ENCODE data around the gene RASSF1.

DNA sequence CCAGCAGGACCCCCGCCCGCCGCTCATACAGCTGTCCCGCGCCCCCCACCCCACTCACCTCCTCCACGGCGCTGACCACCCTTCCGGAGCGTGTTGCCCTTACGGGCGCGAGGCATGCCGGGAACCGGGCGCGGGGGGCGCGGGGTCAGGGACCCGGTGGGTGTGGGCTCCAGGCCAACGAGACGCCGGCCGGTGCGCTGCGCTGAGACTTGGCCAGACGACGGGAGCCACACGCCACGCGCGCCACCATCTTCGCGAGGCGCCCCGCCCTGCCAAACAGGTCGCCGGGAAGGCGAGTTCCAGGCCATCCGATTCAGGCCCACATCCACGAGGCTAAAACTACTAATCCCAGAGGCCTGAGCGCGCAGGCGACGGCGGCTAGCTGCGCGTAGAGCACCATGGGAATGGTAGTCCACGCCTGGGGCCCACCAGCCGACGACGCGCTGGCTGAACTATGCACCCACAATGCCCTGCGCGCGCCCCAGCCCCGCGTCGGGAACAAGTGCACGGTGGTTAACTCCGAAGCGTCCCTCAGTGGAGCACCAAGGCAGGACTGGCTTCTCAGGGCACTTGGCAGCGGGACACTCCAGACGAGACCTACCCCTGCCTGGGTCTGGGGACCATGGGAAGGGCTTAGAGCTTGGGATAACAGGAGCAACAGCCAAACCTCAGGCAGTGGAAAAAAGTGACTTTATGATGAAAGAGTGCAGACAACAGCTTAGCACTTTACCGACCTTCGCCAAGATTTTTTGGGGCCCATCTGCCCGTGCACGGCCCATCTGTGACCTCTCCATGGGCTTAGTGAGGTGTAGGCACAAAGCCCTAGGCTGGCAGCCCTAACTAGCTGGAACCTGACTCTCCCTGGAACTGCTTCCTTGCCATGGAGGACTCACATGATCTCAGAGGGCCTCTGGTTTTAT lies 48.2 kb downstream of the RASSF1 start, which contains the start of gene IFRD2:
- TF ChIP-seq, protein P1, sequence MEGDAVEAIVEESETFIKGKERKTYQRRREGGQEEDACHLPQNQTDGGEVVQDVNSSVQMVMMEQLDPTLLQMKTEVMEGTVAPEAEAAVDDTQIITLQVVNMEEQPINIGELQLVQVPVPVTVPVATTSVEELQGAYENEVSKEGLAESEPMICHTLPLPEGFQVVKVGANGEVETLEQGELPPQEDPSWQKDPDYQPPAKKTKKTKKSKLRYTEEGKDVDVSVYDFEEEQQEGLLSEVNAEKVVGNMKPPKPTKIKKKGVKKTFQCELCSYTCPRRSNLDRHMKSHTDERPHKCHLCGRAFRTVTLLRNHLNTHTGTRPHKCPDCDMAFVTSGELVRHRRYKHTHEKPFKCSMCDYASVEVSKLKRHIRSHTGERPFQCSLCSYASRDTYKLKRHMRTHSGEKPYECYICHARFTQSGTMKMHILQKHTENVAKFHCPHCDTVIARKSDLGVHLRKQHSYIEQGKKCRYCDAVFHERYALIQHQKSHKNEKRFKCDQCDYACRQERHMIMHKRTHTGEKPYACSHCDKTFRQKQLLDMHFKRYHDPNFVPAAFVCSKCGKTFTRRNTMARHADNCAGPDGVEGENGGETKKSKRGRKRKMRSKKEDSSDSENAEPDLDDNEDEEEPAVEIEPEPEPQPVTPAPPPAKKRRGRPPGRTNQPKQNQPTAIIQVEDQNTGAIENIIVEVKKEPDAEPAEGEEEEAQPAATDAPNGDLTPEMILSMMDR (IDR thresholded peaks at IDR 0.05; ENCODE audit: borderline replicate concordance, extremely low read depth, low read length, poor library complexity, severe bottlenecking) = peak; percentile 35
- no peak for TF ChIP-seq EZH2 (IDR thresholded peaks at IDR 0.05; ENCODE audit: borderline replicate concordance, low read depth, low read length, severe bottlenecking)

Measured in DND-41 (cell line).